ENCODE data around the gene TBCCD1. TPM values are rescaled to one million over a fixed set of nuclear protein-coding genes. Genes with fewer than 3 reads are reported as not detected.
"Not testable (repeated sequence)": the region's sequence is repeated elsewhere in the genome, so short reads cannot be mapped to it uniquely, and the experiment has no call there.

TBCCD1 gene
- total RNA-seq, 1 experiment from 2014 or later, result 24.1 TPM

- DNase-seq (ENCODE audit: low read depth), result peak; percentile 44
Measured at GRCh38 chr3:186596568-186597287, 29.6 kb upstream of the TBCCD1 start.

GRCh38 chr3:186594591-186595113 lies 27.5 kb upstream of the TBCCD1 start:
- no peak for DNase-seq (ENCODE audit: low read depth)

GRCh38 chr3:186593862-186594261 lies 26.7 kb upstream of the TBCCD1 start:
- no peak for DNase-seq (ENCODE audit: low read depth)

DNA sequence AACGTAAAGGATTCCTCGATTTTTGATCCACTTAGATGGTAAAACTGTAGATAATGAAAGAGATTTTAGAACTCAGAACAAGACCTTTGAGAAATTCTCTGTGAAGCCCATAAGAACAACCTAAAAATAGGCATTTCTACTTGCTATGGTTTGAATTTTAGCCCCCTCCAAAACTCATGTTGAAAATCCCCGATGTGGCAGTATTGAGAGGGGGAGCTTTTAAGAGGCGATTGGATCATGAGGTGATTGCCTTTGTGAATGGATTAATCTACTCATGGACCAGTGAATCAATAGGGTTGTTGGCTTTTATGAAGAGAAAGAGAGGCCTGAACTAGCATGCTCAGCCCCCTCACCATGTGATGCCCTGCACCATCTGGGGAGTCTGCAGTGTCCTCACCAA lies 25.5 kb upstream of the TBCCD1 start:
- DNase-seq (ENCODE audit: low read depth), result no peak

DNA sequence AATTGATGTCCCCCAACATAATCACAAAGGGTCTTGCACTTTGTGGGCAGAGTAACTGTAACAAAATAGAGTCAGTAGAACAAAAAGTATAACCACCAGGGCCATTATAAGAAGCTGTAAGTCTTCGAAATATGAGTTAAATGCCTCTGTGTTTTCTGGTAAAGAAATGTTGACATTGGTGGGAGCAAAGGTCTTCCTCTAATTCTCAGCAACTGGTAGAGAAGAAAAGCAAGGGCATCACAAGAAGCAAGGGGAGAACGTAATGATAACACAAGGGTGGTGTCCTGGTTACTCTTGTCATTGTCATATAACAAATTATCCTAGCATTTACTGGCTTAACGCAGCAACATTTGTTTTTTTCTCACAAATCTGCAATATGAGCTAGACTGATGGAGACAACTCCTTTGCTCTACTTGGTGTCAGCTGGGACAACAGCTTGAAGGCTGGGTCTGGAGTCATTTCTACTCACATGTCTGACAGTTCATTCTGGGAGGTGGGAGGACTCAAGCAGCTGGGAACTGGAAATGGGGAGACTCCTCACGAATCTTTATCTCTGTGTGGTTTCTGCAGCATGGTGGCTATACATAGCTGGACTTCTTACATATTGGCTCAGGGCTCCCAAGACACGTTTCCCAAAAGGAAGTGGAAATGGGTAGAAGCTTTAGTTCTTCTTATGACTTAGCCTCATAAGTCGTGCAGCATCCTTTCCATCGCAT lies 23.6 kb upstream of the TBCCD1 start:
- no peak for DNase-seq (ENCODE audit: low read depth)

- DNase-seq (ENCODE audit: low read depth), result peak; percentile 79
Measured at GRCh38 chr3:186589856-186590579, 22.9 kb upstream of the TBCCD1 start.

DNA sequence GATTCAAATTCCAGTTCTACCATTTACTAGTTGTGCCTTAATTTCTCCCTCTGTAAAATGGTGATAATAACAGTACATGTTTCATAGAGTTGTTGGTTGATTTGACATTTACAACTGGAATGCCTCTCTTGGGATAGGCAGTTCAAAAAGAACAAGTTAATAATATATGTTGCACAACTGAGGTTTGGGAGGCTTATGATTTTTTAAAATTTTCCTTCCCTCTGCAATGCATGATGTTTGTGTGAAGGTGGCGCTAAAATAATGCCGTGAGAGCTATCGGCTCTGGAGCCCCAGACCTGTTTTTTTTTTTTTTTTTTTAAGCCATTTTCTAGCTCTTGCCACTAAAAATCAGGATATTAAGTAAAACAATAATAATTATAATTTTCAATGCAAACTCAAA lies 22.0 kb upstream of the TBCCD1 start:
- DNase-seq (ENCODE audit: low read depth), result no peak

GRCh38 chr3:186588632-186589031 lies 21.5 kb upstream of the TBCCD1 start:
- peak; percentile 34 for DNase-seq (ENCODE audit: low read depth)

- DNase-seq (ENCODE audit: low read depth), result no peak
Measured at GRCh38 chr3:186587183-186587582, 20.0 kb upstream of the TBCCD1 start.

- not testable (repeated sequence) for DNase-seq (ENCODE audit: low read depth)
Measured at GRCh38 chr3:186586245-186586644, 19.1 kb upstream of the TBCCD1 start.

GRCh38 chr3:186583831-186584230 lies 16.7 kb upstream of the TBCCD1 start:
- peak; percentile 79 for DNase-seq (ENCODE audit: low read depth)

DNA sequence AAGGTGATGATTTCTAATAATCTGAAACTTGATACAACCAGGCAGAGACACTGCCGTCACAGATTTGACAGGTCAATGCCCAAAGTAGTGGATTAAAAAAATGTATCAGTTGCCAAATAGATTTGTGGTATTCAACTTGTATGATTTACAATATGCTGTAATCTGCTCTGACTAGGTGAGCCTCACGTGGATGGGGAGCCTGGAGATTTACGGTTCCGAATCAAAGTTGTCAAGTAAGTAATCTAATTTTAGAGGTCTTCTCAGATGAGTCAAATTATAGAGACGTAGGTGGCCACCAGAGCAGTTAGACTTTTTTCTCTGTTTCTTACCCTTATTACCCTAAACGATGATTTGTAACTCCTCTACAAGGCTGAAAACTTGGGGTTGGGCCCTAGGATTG lies 15.4 kb upstream of the TBCCD1 start:
- DNase-seq (ENCODE audit: low read depth), result no peak

GRCh38 chr3:186580785-186581184 lies 13.6 kb upstream of the TBCCD1 start:
- no peak for DNase-seq (ENCODE audit: low read depth)

DNA sequence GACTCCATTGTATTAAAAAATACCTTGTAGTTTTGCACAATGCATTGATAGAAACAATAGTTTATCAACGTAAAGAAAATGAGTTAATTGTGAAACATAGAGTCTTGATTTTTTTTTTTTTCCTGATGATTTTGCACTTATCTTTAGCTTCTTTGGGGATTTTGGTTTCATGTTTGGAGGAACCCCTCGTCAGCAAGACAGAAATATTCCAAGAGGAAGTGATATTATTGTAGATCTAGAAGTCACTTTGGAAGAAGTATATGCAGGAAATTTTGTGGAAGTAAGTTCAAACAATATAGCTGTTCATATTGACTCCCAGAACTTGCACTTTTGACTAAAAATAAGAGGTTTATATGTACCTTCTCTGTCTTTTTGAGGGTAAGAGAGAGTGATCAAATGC lies 10.4 kb upstream of the TBCCD1 start:
- DNase-seq (ENCODE audit: low read depth), result no peak

DNA sequence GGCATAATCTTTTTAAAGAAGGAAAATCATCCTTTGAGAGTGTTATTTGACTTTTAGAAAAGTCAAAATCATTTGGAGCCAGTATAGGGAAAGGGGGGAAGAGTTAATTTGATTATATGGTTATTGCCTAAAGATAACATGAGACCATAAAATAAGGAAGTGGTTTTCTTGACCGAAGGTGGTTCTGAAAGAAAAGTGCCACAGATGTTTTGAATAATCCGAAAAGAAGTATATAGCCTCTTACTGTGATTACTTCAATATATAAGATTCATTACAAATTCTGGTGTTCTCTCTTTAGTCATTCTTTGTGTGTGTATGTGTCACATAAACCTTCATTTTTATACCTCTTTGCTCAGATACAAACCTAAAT lies 4.5 kb upstream of the TBCCD1 start:
- no peak for DNase-seq (ENCODE audit: low read depth)

- DNase-seq (ENCODE audit: low read depth), result no peak
Measured at GRCh38 chr3:186570941-186571643, 4.0 kb upstream of the TBCCD1 start.

DNA sequence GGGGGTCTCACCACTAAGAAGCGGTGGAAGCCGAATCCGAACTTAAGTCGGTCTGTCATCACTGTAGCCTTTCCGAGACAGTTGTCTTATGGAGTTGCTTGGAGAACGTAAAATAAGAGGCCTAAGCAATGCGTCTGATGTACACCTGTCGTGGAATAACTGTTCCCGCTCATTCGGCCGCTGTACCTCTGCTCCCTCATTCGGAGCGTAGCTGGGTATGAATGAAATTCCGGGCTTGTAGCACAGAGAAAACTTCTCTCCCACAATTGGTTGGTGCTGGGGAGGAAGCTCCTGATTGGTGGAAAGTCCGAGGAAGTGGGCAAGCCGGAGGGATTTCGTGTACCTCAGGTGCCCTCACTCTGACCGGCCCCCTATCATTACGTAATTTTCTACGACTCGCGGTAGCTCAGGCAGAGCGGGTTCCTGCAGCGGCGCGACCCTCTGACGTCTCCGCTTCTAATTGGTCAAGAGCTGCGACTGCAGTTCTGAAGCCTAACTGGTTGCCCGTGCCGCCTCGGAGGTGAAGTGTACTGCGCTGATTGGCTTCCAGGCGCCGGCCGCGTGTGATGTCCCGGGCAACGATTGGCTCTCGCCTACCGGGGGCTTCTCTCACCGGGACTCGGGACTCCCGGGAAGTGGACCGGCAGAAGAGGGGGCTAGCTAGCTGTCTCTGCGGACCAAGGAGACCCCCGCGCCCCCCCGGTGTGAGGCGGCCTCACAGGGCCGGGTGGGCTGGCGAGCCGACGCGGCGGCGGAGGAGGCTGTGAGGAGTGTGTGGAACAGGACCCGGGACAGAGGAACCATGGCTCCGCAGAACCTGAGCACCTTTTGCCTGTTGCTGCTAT lies 3.2 kb upstream of the TBCCD1 start, which contains the start of gene DNAJB11:
Gene DNAJB11 (plus strand): TSS at position 625 of the 845 bp plus-strand sequence. CDS start 178 bp downstream, at position 803.
- peak; percentile 100 for DNase-seq (ENCODE audit: low read depth)

GRCh38 chr3:186569779-186570095 lies 2.6 kb upstream of the TBCCD1 start:
- DNase-seq (ENCODE audit: low read depth), result no peak

- DNase-seq (ENCODE audit: low read depth), result not testable (repeated sequence)
Measured at GRCh38 chr3:186569361-186569760, 2.2 kb upstream of the TBCCD1 start.

- DNase-seq (ENCODE audit: low read depth), result no peak
Measured at GRCh38 chr3:186566772-186567071, 417 bp downstream of the TBCCD1 start.

DNA sequence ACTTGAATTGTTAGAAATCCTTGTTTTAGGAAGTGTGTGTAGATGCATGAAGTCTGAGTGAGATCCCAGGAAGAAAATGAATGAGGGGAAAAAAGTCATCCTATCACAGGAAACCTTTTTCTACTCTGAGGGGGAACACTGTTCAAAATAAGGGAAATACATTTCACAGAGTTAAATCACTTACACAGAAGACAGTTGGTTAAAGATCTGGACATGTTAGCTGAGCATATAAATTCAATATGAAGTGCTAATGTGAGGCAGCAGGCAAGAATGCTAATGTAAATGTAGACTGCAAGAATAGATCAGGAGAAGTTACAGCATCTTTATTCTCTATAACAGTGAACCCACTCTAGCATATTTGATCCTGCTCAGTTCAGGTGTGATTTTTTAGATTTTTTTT lies 2.6 kb downstream of the TBCCD1 start:
- DNase-seq (ENCODE audit: low read depth), result no peak
